NCI-H2196 (cell line): ENCODE measurements around the gene C1QTNF1.

Experiments
- DNase-seq: peaks from one replicate; lab custom pipeline; 2025; ENCODE audit not compliant: unreplicated experiment; lab: John Stamatoyannopoulos, UW

The C1QTNF1 gene

DNA sequence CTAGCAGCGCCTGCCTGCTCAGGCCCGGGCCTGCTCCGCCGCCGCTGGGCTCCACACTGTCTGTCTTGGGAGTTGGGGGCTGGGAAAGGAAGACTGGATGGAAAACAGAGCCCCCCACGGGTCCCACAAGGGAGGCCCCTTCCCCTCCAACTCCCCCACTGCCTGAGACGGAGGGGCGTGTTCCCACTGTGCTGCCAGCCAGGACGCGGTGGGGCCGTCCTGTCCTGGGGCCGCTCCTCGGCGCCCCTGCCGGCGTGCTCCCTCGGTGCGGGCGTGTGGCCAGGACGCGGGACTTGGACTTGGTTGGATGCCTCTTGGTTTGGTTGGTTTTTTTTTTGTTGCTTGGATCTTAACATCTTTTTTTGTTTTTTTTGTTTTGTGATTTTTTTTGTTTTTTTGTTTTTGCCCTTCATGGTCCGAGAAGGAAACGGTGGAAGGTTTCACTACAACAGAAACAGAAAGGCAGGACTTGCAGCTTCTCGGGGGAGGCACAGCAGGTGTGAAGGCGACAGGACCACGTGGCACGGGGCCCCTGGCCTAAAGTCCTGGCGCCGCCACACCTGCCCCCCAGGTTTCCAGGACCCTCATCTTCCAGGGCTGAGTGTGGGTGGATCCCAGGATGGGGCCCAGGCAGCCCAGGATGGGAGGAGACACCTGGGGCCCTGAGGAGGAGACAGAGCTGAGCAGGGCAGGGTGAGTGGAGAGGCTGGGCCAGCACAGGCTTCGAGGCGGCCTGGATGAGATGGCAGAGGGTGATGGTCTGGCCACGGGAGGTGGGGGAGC, 66.7 kb downstream of the C1QTNF1 start:
- DNase-seq: no peak

DNA sequence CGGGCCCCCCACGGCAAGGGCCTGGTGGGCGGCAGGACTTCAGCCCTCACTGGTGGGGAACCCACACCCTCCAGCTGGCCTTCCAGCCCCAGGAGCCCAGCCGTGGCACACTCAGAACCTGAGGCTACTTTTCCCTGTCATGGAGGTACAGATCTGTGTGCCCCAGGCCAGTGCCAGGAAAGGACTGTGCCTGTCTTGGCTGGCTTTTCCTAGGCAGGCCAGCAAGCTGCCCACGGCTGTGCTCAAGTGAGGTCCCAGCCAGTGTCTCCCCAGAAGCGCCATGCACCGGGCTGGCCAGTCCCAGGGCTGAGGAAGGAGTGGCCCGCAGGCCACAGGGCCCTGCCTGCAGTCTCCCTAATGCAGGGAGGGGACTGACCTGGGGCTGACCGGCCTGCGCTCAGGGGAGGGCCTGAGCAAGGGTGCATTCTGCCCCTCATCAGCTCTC, 67.3 kb downstream of the C1QTNF1 start:
- DNase-seq: no peak

DNA sequence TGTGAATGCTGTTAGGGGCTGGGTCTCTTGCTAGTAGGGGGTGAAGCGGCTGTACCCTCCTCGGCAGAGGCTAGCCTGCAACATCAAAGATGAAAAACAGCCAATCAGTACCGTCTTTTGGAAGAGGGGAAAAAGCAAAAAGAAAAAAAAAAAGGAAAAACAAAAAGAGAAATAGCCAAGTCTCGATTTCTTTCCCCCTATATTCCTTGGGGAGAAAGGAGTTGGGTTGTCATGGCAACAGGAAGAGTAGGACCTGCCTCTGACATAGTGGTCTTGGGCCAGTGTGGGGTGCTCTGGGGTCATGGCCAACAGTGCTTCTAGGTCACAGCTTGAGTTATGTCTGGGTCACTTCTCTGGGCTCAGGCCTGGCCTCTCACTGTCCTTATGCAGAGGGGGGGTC, 68.6 kb downstream of the C1QTNF1 start:
- no peak for DNase-seq

DNA sequence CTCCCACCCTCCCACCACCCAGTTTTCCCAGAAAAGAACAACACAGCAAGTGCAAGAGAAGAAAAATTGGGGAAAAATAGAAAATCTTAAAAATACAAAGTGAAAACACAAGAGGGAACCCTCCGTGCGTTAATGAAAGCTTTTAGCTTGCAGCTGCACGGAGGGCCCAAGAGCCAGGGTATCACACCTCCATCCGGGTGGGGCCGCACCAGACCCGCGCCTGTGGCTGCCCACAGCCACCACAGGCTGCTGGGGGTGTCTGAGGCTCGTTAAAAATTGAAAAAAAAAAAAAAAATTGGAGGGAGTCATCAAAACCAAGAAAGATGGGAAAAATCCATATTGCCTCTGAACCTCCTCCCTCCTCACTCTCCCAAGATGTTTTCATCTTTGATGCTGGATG, 69.3 kb downstream of the C1QTNF1 start:
- no peak for DNase-seq

DNA sequence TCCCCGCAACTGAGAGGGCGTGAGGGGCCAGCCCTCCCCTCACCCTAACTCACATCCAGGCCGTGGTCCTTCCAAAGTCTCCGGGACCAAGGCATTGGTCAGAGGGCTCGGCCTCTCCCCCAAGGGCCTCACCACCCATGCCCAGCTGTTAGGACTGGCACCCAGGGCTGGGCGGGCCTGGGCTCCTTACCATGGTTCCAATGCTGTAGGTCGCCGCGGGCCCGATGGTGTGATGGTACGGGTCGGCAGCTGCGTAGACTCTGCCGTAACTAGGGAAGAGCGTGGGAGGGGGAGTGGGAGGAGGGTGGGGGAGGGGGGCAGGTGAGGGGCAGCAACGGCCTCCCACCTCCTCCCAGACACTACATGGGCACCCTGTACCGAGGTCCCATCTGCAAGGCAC, 70.3 kb downstream of the C1QTNF1 start:
- DNase-seq: no peak

DNA sequence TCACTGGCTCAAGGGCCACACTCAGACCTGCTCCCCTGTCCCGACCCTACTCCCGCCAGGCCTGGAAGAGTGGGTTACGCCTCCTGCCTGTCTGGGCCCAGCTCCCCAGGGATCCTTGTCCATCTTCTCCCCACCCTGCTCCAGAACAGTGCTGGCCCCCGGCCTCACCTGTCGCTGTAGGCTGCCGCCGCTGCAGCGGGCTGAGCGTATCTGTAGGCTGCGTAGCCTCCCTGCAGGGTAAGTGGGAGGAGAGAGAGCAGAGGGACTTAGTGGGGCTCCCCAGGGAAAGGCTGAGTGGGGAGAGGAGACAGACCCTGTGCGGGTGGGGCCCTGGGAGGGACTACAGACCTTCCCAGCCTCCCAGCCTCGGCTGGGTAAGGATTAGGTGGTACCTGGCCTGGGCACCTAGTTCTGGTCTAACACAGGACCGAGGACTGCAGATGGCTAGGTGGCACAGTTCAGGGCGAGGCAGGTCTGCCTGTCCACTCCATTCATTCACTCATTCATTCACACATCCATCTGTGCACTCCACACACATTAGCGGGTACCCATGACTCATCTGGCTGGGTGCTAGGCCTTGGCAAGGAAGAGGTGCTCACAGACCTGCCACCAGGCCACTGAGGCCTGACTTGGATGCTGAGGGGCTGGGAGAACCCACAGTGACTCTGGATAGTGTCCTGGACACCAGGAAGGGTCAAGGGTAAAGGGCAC, 71.5 kb downstream of the C1QTNF1 start:
- no peak for DNase-seq

DNA sequence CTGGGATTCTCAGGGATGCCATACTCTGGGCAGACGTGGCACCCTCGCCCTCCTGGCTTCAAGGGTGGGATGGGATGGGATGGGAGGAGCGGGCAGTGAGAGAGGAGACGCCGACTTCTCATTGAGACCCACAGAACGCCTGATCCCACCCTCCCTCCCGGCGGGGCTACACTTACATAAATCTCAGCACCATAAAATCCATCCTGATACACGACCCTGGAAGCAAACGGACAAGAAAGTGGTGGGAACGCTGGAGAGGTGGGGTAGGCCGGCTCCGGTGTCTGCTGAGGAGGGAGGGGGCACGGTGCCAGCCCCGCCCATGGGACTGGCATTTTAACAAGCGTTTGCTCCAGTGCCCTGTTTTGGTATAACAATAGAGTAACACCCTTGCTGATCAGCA, 72.5 kb downstream of the C1QTNF1 start:
- DNase-seq: no peak

DNA sequence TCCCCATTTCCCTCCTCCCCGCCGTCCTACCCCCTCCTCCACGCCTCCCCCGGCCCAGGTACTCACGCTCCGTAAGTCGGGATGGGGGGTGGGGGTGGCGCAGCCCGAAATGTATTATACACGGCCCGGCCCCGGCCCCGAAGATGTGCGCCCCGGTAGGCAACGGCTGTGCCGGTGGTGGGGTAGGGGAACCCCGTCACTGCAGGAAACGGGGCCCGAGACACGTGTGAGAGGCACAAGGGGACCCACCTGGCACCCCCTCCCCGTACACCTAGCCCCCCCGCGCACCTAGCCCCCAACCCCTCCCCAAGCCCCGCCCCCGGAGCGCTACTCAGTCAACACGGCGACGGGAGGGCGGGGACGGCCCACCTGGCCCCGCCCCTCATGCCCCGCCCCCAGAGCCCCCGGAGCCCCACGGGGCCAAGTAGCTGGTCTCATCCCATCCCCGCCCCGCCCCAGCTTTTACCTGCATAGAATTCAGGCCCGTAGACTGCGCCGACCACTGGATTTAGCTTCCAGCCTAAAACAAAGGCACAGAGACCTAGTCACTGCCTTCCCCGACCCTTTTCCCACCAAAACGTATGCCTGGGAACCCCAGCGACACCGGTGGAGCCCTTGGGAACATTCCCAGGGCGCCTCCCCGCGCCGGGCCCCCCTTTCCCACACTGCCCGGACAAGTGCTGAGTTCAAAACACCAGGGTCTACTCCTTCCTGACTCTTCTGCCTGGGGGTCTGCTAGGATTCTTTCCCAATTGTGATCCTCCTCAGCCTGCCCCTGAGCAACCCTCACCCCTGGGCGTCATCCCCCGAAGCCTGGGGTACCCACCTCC, 73.5 kb downstream of the C1QTNF1 start:
- no peak for DNase-seq

DNA sequence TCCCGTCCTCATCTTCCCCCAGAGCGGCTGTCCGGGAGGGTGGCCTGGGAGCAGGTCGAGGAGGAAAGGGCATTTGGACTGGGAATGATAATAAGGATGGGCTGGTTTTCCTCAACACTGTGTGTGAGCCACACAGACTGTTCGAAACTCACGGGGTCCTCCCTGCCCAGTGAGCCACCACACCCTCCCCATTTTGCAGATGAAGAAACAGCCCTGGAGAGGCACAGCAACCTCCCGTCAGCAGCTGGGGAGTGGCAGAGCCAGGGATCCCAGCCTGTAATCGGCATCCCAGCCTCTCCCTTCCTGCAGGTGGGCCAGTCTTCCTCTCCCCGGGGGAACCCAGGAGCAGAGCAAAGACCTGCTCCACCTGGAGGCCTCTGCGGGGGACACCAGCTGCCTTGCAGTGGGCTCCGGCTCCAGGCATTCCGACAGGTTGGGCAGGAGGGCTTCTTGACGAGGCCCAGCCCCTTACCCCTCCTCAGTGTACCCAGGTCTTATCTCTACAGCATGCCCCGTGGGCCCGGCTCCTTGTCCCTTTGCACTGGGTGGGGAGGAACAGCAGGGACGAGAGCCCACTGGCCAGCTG, 74.4 kb downstream of the C1QTNF1 start:
- no peak for DNase-seq
